GM23338 (cell line): Measurements from ENCODE around the gene SLC5A11. TPM values are rescaled to one million over a fixed set of nuclear protein-coding genes. Genes with fewer than 3 reads are reported as not detected.
"Not testable (repeated sequence)": the region's sequence is repeated elsewhere in the genome, so short reads cannot be mapped to it uniquely, and the experiment has no call there.

ENCODE experiments used
- ATAC-seq: fragments of 200-7000 bp; cut with Tn5 transposase; 3 replicates; pipeline ENCODE4 v1.9.1; 2020
- DNase-seq: peaks from one replicate; pipeline ENCODE4 v3.0.0-alpha.2; 2015; ENCODE audit warnings: low spot score
- H2AFZ ChIP-seq: fragments of 200-600 bp; sonication (generic); 2 replicates; pipeline ENCODE4 v1.8.0; 2016; ENCODE audit warnings: antibody characterized with exemption, mild to moderate bottlenecking, moderate library complexity
- H3F3A ChIP-seq: fragments of 200-600 bp; sonication (generic); replicated peaks from 2 replicates; pipeline ENCODE4 v1.8.0; 2017; ENCODE audit warnings: antibody characterized with exemption, mixed run types, low read depth
- H3K27ac ChIP-seq: fragments of 200-600 bp; sonication (generic); 2 replicates; pipeline ENCODE4 v1.6.1; 2016; ENCODE audit warnings: low read depth
- H3K27me3 ChIP-seq: fragments of 200-600 bp; sonication (generic); 2 replicates; pipeline ENCODE4 v1.8.0; 2016; ENCODE audit warnings: mild to moderate bottlenecking, mixed run types, moderate library complexity; ENCODE audit not compliant: insufficient read depth
- H3K36me3 ChIP-seq: fragments of 200-600 bp; sonication (generic); 2 replicates; pipeline ENCODE4 v1.8.0; 2016; ENCODE audit warnings: mild to moderate bottlenecking; ENCODE audit not compliant: insufficient read depth
- H3K4me1 ChIP-seq: fragments of 200-600 bp; sonication (generic); 2 replicates; pipeline ENCODE4 v1.8.0; 2016; ENCODE audit warnings: mild to moderate bottlenecking, moderate library complexity; ENCODE audit not compliant: insufficient read depth
- H3K4me2 ChIP-seq: fragments of 200-600 bp; sonication (generic); 2 replicates; pipeline ENCODE4 v1.7.1; 2017; ENCODE audit warnings: mixed run types
- H3K4me3 ChIP-seq: fragments of 200-600 bp; sonication (generic); 2 replicates; pipeline ENCODE4 v1.6.1; 2016; ENCODE audit warnings: mixed run types
- H3K79me2 ChIP-seq: fragments of 200-600 bp; sonication (generic); replicated peaks from 2 replicates; pipeline ENCODE4 v1.8.0; 2017; ENCODE audit warnings: mild to moderate bottlenecking; ENCODE audit not compliant: insufficient read depth
- H3K9me2 ChIP-seq: fragments of 200-600 bp; sonication (generic); 2 replicates; pipeline ENCODE4 v1.8.0; 2017; ENCODE audit not compliant: insufficient read depth
- H4K20me1 ChIP-seq: fragments of 200-600 bp; sonication (generic); replicated peaks from 2 replicates; pipeline ENCODE4 v1.8.0; 2017; ENCODE audit warnings: mild to moderate bottlenecking; ENCODE audit not compliant: insufficient read depth
- H3K27ac Mint-ChIP-seq: 2 replicates; pipeline ENCODE4 v1.8.0; 2020; ENCODE audit warnings: inconsistent platforms, mild to moderate bottlenecking, moderate library complexity, mixed read lengths
- H3K27me3 Mint-ChIP-seq: 3 replicates; pipeline ENCODE4 v1.8.0; 2022; ENCODE audit warnings: low read depth, mild to moderate bottlenecking, moderate library complexity, mixed read lengths, inconsistent platforms; ENCODE audit not compliant: insufficient read depth, poor library complexity
- H3K36me3 Mint-ChIP-seq: 3 replicates; pipeline ENCODE4 v1.8.0; 2021; ENCODE audit warnings: low read depth, mild to moderate bottlenecking, inconsistent platforms, moderate library complexity, mixed read lengths
- H3K4me1 Mint-ChIP-seq: 3 replicates; pipeline ENCODE4 v1.8.0; 2020; ENCODE audit warnings: mild to moderate bottlenecking, inconsistent platforms, mixed read lengths
- H3K4me3 Mint-ChIP-seq: 3 replicates; pipeline ENCODE4 v1.8.0; 2021; ENCODE audit warnings: moderate library complexity, mild to moderate bottlenecking, inconsistent platforms, mixed read lengths
- H3K9me3 Mint-ChIP-seq: 3 replicates; pipeline ENCODE4 v1.8.0; 2020; ENCODE audit warnings: moderate library complexity, mild to moderate bottlenecking, inconsistent platforms, mixed read lengths
- NANOG ChIP-seq: IDR thresholded peaks from 2 replicates; pipeline ENCODE4 v1.6.1; 2016; ENCODE audit warnings: antibody characterized with exemption, borderline replicate concordance
- ZNF114 ChIP-seq: fragments of 250-450 bp; sonication (Bioruptor Pico); IDR thresholded peaks from 2 replicates; pipeline ENCODE4 v1.5.0; 2020; ENCODE audit warnings: mild to moderate bottlenecking, moderate library complexity
- polyA plus RNA-seq: library from polyadenylated mRNA; unstranded; fragments of >200 nt; fragmentation: Nextera tagmentation; extraction: Ambion mirVana; gene quantifications from 2 replicates; pipeline ENCODE4 v1.2.1, GENCODE V29; 2016
- total RNA-seq: library from RNA; depleted of rRNA; stranded (reverse); fragments of >200 nt; shearing (Covaris generic); gene quantifications from 2 replicates; pipeline ENCODE4 v1.2.3, GENCODE V29; 2014
- TF ChIP-seq, protein P1 (sequence below): fragments of 250-450 bp; sonication (Bioruptor Pico); IDR thresholded peaks from 2 replicates; pipeline ENCODE4 v1.5.0; 2020; ENCODE audit warnings: mild to moderate bottlenecking, moderate library complexity
- TF ChIP-seq, protein P2 (sequence below): IDR thresholded peaks from one replicate; pipeline ENCODE4 v1.6.1; 2018; ENCODE audit warnings: antibody characterized with exemption; ENCODE audit not compliant: unreplicated experiment

Gene SLC5A11
- total and polyA plus RNA-seq, 2 experiments from 2014 or later, result 0.07 TPM; not detected in 1

DNA sequence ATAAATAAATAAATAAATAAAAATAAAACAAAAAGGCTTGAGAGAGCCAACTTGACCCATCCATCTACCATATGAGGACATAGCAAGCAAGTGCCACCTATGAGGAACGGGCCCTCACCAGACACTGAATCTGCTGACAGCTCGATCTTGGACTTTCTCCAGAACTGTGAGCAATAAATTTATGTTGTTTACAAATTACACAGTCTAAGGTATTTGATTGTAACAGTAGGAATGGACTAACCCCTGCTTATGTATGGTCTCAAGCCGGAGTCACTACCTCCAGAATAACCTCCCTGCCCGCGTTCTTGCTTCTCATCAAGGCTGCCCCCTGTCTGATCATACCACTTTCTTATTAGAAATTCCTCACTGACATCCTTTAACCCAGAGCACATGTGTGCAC lies 9.9 kb downstream of the SLC5A11 start (continued):
- TF ChIP-seq, protein P1, sequence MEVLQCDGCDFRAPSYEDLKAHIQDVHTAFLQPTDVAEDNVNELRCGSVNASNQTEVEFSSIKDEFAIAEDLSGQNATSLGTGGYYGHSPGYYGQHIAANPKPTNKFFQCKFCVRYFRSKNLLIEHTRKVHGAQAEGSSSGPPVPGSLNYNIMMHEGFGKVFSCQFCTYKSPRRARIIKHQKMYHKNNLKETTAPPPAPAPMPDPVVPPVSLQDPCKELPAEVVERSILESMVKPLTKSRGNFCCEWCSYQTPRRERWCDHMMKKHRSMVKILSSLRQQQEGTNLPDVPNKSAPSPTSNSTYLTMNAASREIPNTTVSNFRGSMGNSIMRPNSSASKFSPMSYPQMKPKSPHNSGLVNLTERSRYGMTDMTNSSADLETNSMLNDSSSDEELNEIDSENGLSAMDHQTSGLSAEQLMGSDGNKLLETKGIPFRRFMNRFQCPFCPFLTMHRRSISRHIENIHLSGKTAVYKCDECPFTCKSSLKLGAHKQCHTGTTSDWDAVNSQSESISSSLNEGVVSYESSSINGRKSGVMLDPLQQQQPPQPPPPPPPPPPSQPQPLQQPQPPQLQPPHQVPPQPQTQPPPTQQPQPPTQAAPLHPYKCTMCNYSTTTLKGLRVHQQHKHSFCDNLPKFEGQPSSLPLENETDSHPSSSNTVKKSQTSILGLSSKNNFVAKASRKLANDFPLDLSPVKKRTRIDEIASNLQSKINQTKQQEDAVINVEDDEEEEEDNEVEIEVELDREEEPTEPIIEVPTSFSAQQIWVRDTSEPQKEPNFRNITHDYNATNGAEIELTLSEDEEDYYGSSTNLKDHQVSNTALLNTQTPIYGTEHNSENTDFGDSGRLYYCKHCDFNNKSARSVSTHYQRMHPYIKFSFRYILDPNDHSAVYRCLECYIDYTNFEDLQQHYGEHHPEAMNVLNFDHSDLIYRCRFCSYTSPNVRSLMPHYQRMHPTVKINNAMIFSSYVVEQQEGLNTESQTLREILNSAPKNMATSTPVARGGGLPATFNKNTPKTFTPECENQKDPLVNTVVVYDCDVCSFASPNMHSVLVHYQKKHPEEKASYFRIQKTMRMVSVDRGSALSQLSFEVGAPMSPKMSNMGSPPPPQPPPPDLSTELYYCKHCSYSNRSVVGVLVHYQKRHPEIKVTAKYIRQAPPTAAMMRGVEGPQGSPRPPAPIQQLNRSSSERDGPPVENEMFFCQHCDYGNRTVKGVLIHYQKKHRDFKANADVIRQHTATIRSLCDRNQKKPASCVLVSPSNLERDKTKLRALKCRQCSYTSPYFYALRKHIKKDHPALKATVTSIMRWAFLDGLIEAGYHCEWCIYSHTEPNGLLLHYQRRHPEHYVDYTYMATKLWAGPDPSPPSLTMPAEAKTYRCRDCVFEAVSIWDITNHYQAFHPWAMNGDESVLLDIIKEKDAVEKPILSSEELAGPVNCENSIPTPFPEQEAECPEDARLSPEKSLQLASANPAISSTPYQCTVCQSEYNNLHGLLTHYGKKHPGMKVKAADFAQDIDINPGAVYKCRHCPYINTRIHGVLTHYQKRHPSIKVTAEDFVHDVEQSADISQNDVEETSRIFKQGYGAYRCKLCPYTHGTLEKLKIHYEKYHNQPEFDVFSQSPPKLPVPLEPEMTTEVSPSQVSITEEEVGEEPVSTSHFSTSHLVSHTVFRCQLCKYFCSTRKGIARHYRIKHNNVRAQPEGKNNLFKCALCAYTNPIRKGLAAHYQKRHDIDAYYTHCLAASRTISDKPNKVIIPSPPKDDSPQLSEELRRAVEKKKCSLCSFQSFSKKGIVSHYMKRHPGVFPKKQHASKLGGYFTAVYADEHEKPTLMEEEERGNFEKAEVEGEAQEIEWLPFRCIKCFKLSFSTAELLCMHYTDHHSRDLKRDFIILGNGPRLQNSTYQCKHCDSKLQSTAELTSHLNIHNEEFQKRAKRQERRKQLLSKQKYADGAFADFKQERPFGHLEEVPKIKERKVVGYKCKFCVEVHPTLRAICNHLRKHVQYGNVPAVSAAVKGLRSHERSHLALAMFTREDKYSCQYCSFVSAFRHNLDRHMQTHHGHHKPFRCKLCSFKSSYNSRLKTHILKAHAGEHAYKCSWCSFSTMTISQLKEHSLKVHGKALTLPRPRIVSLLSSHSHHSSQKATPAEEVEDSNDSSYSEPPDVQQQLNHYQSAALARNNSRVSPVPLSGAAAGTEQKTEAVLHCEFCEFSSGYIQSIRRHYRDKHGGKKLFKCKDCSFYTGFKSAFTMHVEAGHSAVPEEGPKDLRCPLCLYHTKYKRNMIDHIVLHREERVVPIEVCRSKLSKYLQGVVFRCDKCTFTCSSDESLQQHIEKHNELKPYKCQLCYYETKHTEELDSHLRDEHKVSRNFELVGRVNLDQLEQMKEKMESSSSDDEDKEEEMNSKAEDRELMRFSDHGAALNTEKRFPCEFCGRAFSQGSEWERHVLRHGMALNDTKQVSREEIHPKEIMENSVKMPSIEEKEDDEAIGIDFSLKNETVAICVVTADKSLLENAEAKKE, result no peak
- TF ChIP-seq ZNF114 (CRISPR knock-in tag), result no peak

DNA sequence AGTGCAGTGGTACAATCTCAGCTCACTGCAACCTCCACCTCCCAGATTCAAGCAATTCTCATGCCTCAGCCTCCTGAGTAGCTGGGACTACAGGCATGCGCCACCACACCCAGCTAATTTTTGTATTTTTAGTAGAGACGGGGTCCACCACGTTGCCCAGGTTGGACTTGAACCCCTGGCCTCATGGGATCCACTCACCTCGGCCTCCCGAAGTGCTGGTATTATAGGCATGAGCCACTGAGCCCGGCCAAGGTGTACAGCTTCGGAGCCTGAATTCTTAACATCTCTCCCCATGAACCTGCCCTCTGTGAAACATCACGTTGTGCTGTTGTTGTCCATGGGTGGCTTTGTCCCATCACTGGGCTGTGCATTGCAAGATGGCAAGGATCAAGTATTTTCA lies 11.1 kb downstream of the SLC5A11 start:
- not testable (repeated sequence) for DNase-seq, H3K9me3 Mint-ChIP-seq, H3K4me3 Mint-ChIP-seq, H3K4me3 ChIP-seq, H3K36me3 Mint-ChIP-seq, ATAC-seq, H3K36me3 ChIP-seq, H3K27ac ChIP-seq, H4K20me1 ChIP-seq, H3F3A ChIP-seq, H3K27me3 Mint-ChIP-seq, H3K4me2 ChIP-seq, H3K79me2 ChIP-seq, H3K27me3 ChIP-seq, H3K27ac Mint-ChIP-seq, H3K4me1 ChIP-seq, H2AFZ ChIP-seq, H3K4me1 Mint-ChIP-seq, H3K9me2 ChIP-seq

DNA sequence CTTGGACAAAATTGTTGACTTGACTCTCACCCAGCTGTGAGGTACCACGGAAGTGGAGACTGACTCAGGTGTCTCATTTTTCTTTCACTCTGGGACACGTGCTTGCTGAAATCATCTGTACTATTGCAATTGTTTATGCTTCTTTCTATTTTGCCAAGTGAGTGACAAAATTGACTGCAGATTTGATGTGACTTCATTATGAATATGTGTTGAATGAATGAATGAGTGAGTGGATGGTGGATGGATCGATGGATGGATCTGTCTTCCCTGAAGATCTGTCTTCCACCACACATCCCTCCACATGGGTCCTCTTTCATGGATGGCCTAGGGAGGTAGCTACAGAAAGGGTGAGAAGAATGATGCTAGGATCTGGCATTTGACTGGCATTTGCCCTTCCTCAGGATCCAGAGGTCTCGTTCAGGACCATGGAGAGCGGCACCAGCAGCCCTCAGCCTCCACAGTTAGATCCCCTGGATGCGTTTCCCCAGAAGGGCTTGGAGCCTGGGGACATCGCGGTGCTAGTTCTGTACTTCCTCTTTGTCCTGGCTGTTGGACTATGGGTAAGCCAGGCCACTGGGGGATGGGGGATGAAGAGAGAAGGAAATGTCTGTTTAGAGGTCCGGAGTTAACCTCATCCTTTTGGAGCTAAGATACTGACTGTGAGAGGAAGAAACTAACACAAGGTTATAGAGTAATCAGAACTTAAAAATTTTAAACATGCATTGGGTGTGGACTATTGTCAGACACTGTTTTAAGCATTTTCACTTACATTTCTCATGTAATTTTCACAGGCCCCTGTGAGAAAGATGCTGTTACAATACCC lies 12.7 kb downstream of the SLC5A11 start:
- TF ChIP-seq NANOG, result no peak
- TF ChIP-seq, protein P2, sequence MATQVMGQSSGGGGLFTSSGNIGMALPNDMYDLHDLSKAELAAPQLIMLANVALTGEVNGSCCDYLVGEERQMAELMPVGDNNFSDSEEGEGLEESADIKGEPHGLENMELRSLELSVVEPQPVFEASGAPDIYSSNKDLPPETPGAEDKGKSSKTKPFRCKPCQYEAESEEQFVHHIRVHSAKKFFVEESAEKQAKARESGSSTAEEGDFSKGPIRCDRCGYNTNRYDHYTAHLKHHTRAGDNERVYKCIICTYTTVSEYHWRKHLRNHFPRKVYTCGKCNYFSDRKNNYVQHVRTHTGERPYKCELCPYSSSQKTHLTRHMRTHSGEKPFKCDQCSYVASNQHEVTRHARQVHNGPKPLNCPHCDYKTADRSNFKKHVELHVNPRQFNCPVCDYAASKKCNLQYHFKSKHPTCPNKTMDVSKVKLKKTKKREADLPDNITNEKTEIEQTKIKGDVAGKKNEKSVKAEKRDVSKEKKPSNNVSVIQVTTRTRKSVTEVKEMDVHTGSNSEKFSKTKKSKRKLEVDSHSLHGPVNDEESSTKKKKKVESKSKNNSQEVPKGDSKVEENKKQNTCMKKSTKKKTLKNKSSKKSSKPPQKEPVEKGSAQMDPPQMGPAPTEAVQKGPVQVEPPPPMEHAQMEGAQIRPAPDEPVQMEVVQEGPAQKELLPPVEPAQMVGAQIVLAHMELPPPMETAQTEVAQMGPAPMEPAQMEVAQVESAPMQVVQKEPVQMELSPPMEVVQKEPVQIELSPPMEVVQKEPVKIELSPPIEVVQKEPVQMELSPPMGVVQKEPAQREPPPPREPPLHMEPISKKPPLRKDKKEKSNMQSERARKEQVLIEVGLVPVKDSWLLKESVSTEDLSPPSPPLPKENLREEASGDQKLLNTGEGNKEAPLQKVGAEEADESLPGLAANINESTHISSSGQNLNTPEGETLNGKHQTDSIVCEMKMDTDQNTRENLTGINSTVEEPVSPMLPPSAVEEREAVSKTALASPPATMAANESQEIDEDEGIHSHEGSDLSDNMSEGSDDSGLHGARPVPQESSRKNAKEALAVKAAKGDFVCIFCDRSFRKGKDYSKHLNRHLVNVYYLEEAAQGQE, result peak; percentile 97
- H3K9me3 Mint-ChIP-seq, result no peaks in the 10 kb centered on the region; the same call in 2 of the 3 replicates
- no peaks in the 10 kb centered on the region for H3K36me3 Mint-ChIP-seq
- Histone ChIP-seq H3K4me1 (no peaks in the 10 kb centered on the region), H3K9me2 (no peaks in the 10 kb centered on the region), H3K4me3 (no peak overlapping the region), H4K20me1 (no peaks in the 10 kb centered on the region; the same call in 1 of the 2 replicates), H3K4me2 (no peak overlapping the region), H2AFZ (no peak overlapping the region), H3K27me3 (no peaks in the 10 kb centered on the region), H3K36me3 (no peaks in the 10 kb centered on the region), H3K79me2 (no peaks in the 10 kb centered on the region), H3K27ac (no peak overlapping the region), H3F3A (no peaks in the 10 kb centered on the region)
- H3K4me3 Mint-ChIP-seq, result no peak overlapping the region
- ATAC-seq (peak; percentile 94), DNase-seq (peak; percentile 84)
- no peak overlapping the region for H3K27ac Mint-ChIP-seq
- H3K4me1 Mint-ChIP-seq, result no peaks in the 10 kb centered on the region; the same call in 2 of the 3 replicates
- peaks cover 2% of the 10 kb centered on the region for H3K27me3 Mint-ChIP-seq
